Thyroid gland (tissue), 4 donors: Measurements from ENCODE around the gene LRRC37A. TPM values are rescaled to one million over a fixed set of nuclear protein-coding genes. Genes with fewer than 3 reads are reported as not detected.
"Not testable (repeated sequence)": the region's sequence is repeated elsewhere in the genome, so short reads cannot be mapped to it uniquely, and the experiment has no call there.

Experiments
- DNase-seq, 2 donors: peaks; one replicate each; pipeline ENCODE4 v3.0.0-alpha.2; 2019
- H3K27ac ChIP-seq, 3 donors: fragments of 200-600 bp; sonication (generic); 1 replicate in 2 of 3; 2 replicates in 1 of 3; pipeline ENCODE4 v1.5.1; 2016 to 2019; ENCODE audit warnings: mild to moderate bottlenecking in 1 of 3, moderate library complexity in 1 of 3
- H3K27me3 ChIP-seq: fragments of 200-600 bp; sonication (generic); one replicate; pipeline ENCODE4 v1.5.1; 2019
- H3K36me3 ChIP-seq, 2 donors: fragments of 200-600 bp; sonication (generic); one replicate each; pipeline ENCODE4 v1.5.1; 2016 to 2019
- H3K4me1 ChIP-seq, 2 donors: fragments of 200-600 bp; sonication (generic); one replicate each; pipeline ENCODE4 v1.5.1; 2017 to 2019
- H3K4me3 ChIP-seq, 3 donors: fragments of 200-600 bp; sonication (generic); replicated peaks in 1 of 3; 1 replicate in 2 of 3; 2 replicates in 1 of 3; pipeline ENCODE4 v1.5.1; 2016; ENCODE audit warnings: mild to moderate bottlenecking in 1 of 3
- H3K9me3 ChIP-seq: fragments of 200-600 bp; sonication (generic); one replicate; pipeline ENCODE4 v1.5.1; 2017
- WGBS, 2 donors: methylation state at CpG; one replicate each; pipeline ENCODE4 v1.1.5; 2017; 5-methylcytosine and 5-hydroxymethylcytosine counted together
- intact Hi-C: fragments of 100-400 bp; cut with DNase I; formaldehyde crosslinking; loops from one replicate; pipeline ENCODE4 v1.15.1; 2023
- total RNA-seq, 4 donors: library from RNA; depleted of rRNA; stranded (reverse); fragments of >200 nt; gene quantifications; one replicate each; pipeline ENCODE4 v1.2.3, GENCODE V29; 2016
- TF ChIP-seq, protein P1 (sequence below), 6 experiments: fragments of 200-600 bp in 3 of 6; fragments of 450-650 bp in 3 of 6; sonication (generic) in 3 of 6; IDR thresholded peaks; one replicate each; pipeline ENCODE4 v1.5.1; 2016 to 2019; ENCODE audit warnings: antibody characterized with exemption in 6 of 6, mild to moderate bottlenecking in 2 of 6, inconsistent platforms in 1 of 6, moderate library complexity in 1 of 6

Gene LRRC37A
- total RNA-seq, 4 donors from 2014 or later: 1.2 to 2.7 (median 2.4) TPM

DNA sequence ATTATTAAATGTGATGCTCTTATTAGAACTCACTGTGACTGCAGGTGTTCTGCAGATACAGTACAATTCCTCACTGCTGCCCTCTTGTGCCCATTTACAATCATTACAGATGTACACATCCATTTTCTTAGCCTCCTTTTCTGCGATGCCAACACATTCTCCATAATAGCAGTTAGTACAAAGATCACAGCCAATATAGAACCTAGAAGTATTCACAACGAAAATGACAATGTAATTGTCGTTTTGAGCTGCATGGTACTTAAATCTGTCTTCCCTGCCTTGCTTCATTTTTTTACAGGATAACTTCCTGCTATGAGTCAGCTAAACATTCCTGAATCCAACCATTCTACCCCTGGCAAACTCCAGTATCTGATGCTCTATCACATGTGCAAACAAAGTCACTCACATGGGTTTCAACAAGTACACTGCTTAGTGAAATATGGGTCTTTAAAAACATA is 8.1 kb upstream of the LRRC37A start:
- H3K4me1 ChIP-seq, H3K36me3 ChIP-seq, H3K9me3 ChIP-seq, H3K4me3 ChIP-seq, H3K27ac ChIP-seq, H3K27me3 ChIP-seq: not testable (repeated sequence)
- WGBS, 2 donors: 1% methylated on average over 3 of the region's 3 CpGs
- peak; percentile 27 to 47 for DNase-seq
- intact Hi-C loops: loop anchor here (10.0 kb wide), 1 partner anchor 282 kb away; no protein-coding TSS in a partner anchor
- TF ChIP-seq, protein P1, sequence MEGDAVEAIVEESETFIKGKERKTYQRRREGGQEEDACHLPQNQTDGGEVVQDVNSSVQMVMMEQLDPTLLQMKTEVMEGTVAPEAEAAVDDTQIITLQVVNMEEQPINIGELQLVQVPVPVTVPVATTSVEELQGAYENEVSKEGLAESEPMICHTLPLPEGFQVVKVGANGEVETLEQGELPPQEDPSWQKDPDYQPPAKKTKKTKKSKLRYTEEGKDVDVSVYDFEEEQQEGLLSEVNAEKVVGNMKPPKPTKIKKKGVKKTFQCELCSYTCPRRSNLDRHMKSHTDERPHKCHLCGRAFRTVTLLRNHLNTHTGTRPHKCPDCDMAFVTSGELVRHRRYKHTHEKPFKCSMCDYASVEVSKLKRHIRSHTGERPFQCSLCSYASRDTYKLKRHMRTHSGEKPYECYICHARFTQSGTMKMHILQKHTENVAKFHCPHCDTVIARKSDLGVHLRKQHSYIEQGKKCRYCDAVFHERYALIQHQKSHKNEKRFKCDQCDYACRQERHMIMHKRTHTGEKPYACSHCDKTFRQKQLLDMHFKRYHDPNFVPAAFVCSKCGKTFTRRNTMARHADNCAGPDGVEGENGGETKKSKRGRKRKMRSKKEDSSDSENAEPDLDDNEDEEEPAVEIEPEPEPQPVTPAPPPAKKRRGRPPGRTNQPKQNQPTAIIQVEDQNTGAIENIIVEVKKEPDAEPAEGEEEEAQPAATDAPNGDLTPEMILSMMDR (IDR thresholded peaks at IDR 0.05): peak; percentile 54 to 82 (median 72)

DNA sequence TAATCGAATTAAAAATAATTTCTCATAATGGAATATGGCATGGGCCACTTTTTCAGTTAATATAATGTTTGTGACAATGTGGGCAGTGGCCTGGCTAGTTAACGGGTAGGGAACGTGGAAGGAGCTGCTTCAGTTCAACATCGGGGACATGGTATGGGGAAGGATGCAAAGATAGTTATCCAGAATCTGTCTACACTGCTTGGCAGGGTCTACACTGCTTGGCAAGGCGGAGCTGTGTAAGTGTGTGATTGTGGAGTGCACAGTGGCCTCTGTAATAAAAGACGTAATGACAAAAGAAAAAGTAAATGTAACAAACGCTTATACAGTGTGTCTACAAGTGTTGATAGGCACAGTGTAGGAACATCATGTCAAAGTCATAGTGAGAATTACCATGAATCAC is 7.3 kb upstream of the LRRC37A start:
- not testable (repeated sequence) for H3K4me1 ChIP-seq, H3K27ac ChIP-seq, H3K36me3 ChIP-seq, H3K4me3 ChIP-seq, DNase-seq, H3K9me3 ChIP-seq, H3K27me3 ChIP-seq
- WGBS, 2 donors: 85 to 86% methylated on average over 7 of the region's 7 CpGs
- intact Hi-C loops: loop anchor here (10.0 kb wide), 1 partner anchor 283 kb away; no protein-coding TSS in a partner anchor

DNA sequence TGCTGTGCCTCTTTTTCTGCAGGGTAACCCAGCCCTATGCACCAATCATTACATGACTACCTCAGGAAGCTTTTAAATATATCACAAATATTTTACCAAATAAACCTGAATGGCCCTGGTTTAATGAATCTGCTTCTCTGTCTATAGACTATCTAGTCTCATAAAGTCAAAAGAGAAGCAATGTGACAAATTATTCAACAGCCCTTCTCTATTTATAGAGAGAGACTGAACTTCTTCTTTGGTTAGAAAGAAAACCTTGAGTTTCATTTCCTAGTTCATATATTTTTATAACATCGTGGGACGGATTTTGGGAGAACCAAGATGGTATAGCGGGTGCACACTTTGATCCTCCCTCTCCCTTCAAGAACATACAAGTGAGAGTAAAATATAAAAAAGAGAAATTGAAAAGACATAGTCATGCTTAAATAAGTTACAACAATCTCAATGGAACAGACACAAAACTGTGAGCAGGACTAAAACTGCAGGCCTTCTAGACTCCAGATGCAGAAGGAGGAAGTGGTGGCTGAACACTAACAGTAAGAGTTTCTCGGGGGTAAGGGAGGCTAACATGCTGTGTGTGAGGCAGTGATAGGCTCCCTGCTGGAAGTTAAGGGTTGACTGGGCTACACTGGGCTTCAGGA is 3.9 kb upstream of the LRRC37A start:
- H3K9me3 ChIP-seq, H3K4me3 ChIP-seq, H3K4me1 ChIP-seq, H3K27ac ChIP-seq, DNase-seq, H3K36me3 ChIP-seq, H3K27me3 ChIP-seq, intact Hi-C loops: not testable (repeated sequence)
- 91% methylated on average over 4 of the region's 4 CpGs for WGBS, 2 donors

DNA sequence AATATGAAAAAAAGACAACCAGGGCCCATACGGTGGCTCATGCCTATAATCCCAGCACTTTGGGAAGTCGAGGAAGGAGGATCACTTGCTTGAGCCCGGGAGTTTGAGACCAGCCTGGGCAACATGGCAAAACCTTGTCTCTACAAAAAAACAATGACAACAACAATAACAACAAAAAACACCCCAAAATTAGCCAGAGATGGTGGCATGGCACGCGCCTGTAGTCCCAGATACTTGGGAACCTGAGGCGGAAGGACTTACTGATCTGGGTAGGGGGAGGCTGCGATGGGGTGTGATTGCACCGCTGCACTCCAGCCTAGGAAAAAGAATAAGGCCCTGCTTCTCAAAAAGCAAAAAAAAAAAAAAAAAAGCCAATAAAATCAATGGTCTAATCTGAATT is 3.3 kb upstream of the LRRC37A start:
- H3K27ac ChIP-seq, H3K9me3 ChIP-seq, H3K27me3 ChIP-seq, intact Hi-C loops, H3K4me1 ChIP-seq, H3K36me3 ChIP-seq, H3K4me3 ChIP-seq, DNase-seq: not testable (repeated sequence)
- WGBS, 2 donors: 93% methylated on average over 8 of the region's 8 CpGs

DNA sequence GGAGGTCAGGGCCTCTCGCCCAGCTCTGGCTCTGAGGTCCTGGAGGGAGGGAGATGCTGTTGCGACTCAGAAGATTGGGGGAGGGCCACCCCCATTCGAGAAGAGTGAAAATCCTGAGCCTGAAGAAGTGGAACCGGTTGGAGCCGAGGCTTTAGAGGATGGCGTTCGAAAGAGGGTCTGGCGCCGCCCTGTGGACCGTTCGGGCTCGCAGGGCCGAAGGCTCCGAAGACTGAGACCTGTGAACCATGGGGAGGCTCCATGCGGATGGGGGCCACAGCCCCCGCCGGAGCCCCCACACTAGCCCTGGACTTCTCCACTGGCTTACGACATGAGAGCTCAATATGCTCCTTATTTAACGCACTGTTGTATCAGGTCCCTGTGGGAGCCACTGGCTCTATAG is 46.3 kb downstream of the LRRC37A start:
- H3K27ac ChIP-seq, H3K4me3 ChIP-seq, DNase-seq, H3K9me3 ChIP-seq, H3K4me1 ChIP-seq, H3K36me3 ChIP-seq, H3K27me3 ChIP-seq, intact Hi-C loops: not testable (repeated sequence)
- WGBS, 2 donors: no CpG with 5 or more reads among the region's 19 CpGs

DNA sequence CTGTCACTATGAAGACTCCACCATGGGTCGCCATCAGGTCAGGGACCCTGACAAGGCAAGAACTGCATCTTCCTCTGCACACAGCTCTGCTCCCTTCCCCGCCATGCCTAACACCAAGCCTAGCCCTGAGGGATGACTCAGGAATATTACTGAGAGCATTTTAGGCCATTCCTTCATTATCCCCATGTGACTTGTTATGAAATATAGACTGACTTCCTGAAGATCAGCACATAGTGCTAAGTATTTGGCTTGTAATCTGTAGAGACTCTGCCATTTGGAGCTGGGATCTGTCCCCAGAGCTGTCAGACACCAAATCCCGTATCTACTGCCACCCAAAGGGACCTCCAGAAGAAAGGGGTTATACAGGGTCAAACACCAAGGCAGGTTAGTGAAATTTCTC is 47.2 kb downstream of the LRRC37A start:
- intact Hi-C loops, H3K4me1 ChIP-seq, H3K36me3 ChIP-seq, DNase-seq, H3K27ac ChIP-seq, H3K4me3 ChIP-seq, H3K27me3 ChIP-seq, H3K9me3 ChIP-seq: not testable (repeated sequence)
- WGBS, 2 donors: no CpG with 5 or more reads among the region's 3 CpGs

DNA sequence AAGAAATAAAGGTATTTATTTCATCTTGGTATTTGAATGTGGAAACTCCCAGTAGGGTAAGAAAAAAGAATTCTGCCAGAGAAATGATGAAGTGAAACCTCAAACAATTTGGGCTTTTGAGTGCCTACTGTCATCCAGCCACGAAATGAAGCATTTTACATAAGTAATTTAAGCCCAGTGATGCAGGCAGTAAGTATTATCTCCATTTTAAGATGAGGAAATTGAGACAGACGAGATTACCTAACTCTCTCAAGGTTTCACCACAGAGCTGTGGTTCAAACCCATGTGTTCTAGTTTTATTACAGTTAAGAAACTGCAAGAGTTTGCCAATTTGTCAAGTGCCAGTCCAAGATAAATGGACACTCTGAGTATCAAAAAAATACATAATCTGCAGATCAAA is 53.4 kb downstream of the LRRC37A start:
- H3K27ac ChIP-seq, H3K27me3 ChIP-seq, H3K4me3 ChIP-seq, DNase-seq, H3K9me3 ChIP-seq, H3K36me3 ChIP-seq, H3K4me1 ChIP-seq, intact Hi-C loops: not testable (repeated sequence)
- no CpG with 5 or more reads among the region's 2 CpGs for WGBS, 2 donors

DNA sequence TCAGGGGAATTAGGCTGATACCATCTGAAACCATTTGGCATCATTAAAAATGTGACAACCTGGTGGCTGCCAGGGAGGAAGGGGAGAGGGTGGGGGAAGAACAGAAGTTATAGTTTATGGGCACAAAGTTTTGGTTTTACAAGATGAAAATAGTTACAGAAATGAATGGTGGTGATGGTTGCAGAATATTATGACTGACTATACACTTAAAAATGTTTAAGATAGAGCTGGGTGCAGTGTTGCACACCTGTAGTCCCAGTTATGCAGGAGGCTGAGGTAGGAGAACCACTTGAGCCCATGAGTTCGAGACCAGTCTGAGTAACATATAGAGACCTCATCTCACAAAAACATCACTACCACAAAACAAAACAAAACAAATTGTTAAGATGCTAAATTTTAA is 54.1 kb downstream of the LRRC37A start:
- intact Hi-C loops: not testable (repeated sequence)

DNA sequence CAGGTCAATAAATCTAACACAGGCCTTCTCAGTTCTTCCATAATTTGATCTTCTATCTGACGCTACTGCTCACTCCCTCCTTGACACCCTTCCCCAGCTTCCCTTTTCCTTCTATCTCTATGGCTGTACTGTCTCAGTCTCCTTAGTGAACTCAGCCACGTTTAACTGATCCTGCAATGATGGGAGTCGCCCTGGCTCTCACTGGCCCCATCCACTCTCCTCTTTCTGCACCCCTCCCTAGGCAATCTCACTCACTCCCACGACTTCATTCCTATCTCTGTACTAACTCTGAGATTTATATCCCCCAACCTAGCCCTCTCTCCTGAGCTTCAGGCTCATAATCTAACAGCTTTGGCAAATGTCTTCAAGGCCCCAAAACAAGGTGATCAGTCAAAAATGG is 58.9 kb downstream of the LRRC37A start:
- H3K9me3 ChIP-seq, DNase-seq, H3K27me3 ChIP-seq, intact Hi-C loops, H3K4me3 ChIP-seq, H3K4me1 ChIP-seq, H3K27ac ChIP-seq, H3K36me3 ChIP-seq: not testable (repeated sequence)
- no CpG with 5 or more reads among the region's 4 CpGs for WGBS, 2 donors

More for the DNA sequence above, 54.1 kb downstream of the LRRC37A start:
- not testable (repeated sequence) for H3K4me3 ChIP-seq, H3K27ac ChIP-seq, H3K27me3 ChIP-seq, H3K4me1 ChIP-seq, H3K9me3 ChIP-seq, DNase-seq, H3K36me3 ChIP-seq
- no CpG with 5 or more reads among the region's 1 CpG for WGBS, 2 donors

DNA sequence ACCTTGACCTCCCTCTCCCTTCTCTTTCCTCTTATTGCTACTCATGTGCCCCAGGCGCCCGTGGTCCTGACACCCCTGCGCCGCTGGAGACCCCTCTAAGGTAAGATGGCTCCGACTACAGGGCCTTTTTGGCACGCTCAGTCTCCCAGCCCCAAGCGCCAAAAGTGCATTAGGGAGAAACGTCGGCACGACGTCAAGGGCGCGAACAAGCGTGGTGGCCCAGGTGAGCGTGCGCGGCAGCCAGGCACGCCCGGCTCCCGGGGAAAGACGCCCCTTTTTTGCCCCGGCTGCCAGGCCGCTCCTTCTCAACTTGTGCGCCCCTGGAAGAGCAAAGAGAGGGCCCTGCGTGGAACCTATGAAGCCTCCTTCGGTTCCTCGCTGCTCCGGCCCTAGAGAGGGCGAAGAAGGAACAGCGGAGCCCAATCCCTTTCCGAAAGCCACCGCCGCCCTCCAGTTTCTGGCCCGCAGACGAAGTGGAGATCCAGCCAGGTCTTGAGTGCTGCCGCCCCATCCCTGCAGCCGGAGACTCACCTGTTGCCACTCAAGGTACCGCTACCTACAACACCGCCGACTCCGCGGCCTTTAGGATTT is 66.3 kb downstream of the LRRC37A start:
- DNase-seq, H3K36me3 ChIP-seq, H3K27ac ChIP-seq, H3K4me1 ChIP-seq, H3K9me3 ChIP-seq, H3K27me3 ChIP-seq, intact Hi-C loops, H3K4me3 ChIP-seq: not testable (repeated sequence)
- no CpG with 5 or more reads among the region's 42 CpGs for WGBS, 2 donors

DNA sequence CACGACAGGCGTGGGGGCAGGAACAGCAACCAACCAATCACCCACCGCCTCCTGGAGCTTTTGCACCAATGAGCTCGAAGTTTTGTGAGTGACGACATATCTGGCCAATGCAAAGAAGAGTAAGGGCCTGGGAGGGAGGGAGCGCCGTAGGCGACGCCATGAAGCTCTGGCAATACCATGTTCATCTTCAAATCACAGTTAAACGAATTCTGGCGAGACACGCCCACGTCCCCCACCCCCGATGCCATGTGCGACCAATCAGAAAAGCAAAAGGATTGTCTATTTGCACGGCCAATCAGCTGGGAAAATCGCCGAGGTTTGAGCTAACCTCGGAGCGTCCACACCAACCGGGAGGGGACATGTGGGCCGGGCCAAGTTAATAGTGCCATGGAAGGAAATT is 66.8 kb downstream of the LRRC37A start, which contains the start of gene ARL17B:
TSS of gene ARL17B (minus strand) at position 12 of the 400 bp plus-strand sequence. CDS start 3,369 bp downstream, outside the sequence.
- H3K4me1 ChIP-seq, H3K27ac ChIP-seq, H3K4me3 ChIP-seq, H3K36me3 ChIP-seq, H3K9me3 ChIP-seq, intact Hi-C loops, H3K27me3 ChIP-seq: not testable (repeated sequence)
- WGBS, 2 donors: 0% methylated on average over 3 of the region's 22 CpGs; no CpG with 5 or more reads in 1 of the 2 donors
- DNase-seq: peak; percentile 85 to 88

DNA sequence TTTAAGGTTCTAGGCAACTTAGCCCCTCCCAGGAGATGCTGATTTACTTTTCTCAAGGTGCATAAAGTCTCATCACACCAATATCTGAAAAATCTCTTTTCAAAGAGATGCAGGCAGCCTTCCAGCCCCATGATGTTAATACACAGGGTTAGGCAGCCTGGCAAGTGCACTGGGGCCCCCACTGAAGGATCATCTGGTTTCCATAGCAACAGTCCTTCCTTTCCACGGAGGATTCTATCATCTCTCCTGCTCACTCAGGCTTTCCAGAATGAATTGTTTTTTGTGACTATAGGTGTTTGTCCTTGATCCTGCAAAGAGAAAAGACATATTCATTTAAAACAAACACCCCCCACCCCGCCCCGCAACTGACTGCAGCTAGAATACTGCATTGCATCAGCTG is 72.6 kb downstream of the LRRC37A start:
- H3K27ac ChIP-seq, H3K9me3 ChIP-seq, DNase-seq, H3K4me1 ChIP-seq, H3K36me3 ChIP-seq, H3K27me3 ChIP-seq, H3K4me3 ChIP-seq, intact Hi-C loops: not testable (repeated sequence)
- WGBS, 2 donors: no CpG with 5 or more reads among the region's 3 CpGs
